T-helper 9 cell (primary cell): ENCODE measurements around the gene PIAS3.
"Not testable (repeated sequence)": the region's sequence is repeated elsewhere in the genome, so short reads cannot be mapped to it uniquely, and the experiment has no call there.

Source experiments
- DNase-seq: peaks from one replicate; pipeline ENCODE4 v3.0.0-alpha.2; 2020

Gene PIAS3

DNA sequence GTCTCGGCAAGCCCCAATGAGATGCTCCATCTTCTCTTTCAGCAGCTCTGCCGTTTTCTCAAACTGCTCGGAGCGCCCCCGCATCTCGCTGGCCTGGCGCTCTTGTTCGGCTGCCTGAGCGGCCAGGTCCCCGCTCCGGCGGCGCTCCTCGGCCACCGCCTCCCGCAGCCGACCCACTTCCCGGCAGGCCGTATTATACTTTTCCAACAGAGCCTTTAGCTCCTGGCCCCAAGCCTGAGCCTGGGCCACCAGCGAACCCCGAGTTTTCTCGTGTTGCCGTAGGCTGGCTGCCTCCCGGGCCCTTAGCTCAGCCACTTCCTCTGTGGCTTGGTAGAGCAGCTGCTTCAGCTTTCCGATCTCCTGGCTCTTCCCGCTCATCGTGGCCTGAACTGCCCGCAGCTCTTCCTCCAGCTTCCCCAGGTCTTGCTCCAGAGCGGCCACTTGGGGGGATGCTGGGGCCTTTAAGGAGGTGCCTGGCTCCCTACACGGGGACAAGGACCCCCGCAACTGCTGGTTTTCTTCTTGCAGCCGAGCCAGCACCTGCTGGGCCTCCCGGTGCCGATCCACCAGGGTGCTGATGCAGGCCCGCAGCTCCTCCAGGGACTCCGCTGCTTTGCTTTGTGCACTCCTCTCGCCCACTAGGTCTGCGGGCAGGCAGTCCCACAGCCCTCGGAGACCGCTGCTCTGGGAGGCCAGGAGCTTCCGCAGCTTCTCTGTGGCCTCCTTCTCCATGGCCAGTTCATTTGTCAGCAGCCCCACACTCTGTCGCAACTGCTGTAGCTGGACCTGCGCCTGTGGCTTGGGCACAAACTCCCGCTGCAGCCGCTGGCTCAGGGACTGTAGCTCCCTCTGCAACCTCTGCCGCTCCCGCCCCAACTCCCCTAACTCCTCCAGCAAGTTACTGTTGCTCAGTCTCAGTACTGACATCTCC, 13.4 kb upstream of the PIAS3 start:
- peak; percentile 12 for DNase-seq

DNA sequence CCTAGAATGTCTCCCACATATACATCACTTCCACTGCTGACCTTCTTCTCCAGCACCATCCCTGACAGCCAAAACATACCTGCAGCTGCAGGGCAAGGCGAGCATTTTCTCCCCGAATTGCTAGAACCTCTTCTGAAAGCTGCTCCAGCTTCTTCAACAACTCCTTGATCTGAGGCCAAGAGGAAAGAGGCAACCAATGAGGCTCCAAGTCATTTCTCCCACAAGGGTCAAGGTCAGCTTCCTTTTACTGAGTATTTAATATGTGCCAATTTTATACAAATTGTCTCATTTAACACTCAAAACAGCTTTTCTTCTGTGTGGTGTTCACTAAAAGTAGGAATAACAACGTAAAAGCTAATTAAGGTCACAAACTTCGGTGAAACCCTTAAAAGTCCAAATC, 9.4 kb upstream of the PIAS3 start:
- DNase-seq, result no peak

- no peak for DNase-seq
These were observed 4.6 kb upstream of the PIAS3 start for GRCh38 chr1:145863282-145864018.

- DNase-seq, result peak; percentile 70
These were observed 676 bp upstream of the PIAS3 start for GRCh38 chr1:145859491-145860023.

DNA sequence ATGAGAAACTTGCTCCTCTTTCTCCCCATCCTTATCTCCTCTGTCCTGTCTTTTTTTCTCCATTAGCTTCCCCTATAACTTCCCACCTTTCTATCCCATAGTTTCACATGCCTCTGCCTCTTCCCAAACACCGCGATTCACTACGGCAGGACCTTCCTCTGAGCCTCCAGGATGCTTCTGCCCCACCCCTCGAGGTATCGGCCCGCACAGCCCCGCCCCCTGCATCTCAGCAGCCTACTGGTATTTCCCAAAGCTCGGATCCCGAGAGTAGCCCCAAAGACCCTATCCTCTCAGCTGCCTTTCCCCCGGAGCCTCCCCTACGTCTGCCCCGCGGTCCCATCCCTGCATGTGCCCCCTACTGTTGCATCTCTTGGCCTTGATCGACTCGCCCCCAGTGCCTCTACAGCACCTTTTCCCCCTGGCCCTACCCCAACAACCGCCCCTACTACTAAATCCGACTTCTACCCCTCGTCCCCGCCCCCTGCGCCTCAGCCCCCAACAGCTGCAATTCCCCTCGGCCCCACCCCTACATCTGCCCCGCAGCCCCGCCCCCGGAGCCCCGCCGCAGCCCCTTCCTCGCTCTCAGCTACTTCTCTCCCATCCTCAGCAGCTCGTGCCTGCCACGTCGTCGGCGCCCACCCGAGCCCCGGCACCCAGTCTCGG, 512 bp downstream of the PIAS3 start:
- peak; percentile 66 for DNase-seq

GRCh38 chr1:145857170-145857569, 1.7 kb downstream of the PIAS3 start:
- no peak for DNase-seq

DNA sequence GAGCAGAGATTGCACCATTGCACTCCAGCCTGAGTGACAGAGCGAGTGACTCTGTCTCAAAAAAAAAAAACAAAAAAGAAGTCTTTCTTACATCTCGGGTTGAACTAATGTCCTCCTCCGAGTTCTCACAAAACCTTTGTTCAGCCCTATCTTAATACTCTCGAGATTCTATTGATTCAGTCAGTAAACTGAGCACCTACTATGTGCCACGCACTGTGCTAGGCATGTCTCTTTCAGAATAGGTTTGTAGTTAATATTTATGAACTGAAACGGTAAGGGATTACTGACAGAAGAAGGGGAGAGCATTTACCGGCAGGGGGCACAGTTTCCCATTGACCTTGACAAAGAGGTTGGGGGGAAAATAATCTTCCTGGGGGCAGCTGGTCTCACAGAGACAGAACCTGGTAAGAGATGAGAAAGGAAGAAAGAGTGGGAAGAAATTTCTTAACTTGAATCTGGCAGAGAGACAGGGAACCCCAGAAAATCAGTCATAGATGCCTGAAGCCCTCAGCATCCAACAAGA, 3.4 kb downstream of the PIAS3 start:
- DNase-seq, result no peak

- DNase-seq, result no peak
These were observed 9.3 kb downstream of the PIAS3 start for GRCh38 chr1:145849356-145850160.

DNA sequence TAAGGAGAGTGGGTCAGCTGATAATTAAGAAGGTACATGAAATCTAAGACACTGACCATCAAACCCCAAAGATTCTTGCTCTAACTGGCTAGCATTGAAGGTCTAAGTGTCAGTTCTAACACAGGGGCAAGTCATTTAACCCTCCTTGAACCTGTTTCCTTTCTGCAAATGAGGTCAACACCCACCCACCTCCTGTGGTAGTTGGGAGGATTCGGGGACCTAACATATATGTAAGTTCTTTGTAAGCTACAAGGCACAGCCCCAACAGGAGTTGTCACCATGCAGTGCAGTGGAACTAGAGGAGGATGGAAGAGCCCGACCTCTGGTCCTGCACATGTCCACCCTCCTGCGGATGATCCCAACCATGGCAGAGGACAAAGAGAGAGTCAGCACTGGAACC, 11.1 kb downstream of the PIAS3 start:
- no peak for DNase-seq

GRCh38 chr1:145846201-145846612, 12.7 kb downstream of the PIAS3 start:
- DNase-seq, result no peak

- DNase-seq, result peak; percentile 75
These were observed 13.2 kb downstream of the PIAS3 start, which contains the start of gene NUDT17 for GRCh38 chr1:145845514-145846161. Gene NUDT17 (plus strand): TSS chr1:145845630. CDS start chr1:145845641, 11 bp downstream.

- DNase-seq, result no peak
These were observed 13.8 kb downstream of the PIAS3 start for GRCh38 chr1:145845144-145845513.

DNA sequence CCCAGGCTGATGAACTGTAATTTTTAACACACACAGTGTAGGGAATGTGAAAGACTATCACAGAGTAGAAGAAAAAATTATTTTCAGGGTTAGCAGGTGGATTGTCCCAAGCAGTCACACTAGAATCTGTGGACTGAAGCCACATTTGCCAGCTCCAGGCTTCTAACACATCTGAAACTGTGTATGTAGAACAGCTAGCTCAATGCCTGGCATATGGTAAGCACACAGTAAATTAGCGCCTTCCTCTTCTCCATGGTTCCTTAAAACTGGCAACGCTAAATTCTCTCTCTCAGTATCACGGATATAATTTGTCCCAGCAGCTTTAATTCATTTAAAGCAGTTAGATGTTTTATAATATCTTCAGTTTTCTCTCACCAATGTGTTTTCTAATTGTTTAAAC, 15.8 kb downstream of the PIAS3 start:
- DNase-seq, result no peak

- no peak for DNase-seq
These were observed 21.2 kb downstream of the PIAS3 start for GRCh38 chr1:145837656-145838055.

DNA sequence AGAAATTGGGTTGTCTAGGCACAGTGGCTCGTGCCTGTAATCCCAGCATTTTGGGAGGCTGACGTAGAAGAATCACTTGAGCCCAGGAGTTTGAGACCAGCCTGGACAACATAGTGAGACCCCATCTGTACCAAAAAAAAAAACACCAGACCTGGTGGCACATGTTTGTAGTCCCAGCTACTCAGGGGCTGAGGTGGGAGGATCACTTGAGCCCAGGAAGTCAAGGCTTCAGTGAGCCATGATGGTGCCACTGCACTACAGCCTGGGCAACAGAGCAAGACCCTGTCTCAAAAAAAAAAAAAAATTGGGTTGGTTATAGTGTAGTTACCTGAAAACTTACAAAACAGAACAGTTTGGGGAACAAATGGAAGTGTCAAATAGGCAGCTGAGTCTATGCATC, 28.1 kb downstream of the PIAS3 start:
- DNase-seq, result not testable (repeated sequence)

GRCh38 chr1:145828367-145829026, 30.4 kb downstream of the PIAS3 start:
- DNase-seq, result no peak

DNA sequence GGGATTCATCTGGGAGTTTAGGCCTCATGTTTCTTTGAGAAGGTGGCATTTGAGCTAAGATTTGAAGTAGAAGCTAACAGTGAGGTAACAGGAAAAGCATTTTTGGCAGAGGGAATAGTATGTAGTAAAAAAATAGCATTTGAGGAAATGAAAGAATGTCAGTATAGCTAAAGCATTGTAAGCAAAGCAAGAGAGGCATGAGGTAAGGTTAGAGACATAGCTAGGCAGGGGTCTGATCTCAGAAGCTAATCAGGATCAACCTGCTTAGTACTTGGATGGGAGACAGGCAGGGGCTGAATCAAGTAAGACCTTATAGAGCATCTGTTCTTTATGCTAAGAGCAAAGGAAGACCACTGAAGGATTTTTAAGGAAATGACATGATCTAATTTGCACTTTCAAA, 30.9 kb downstream of the PIAS3 start:
- DNase-seq, result no peak

DNA sequence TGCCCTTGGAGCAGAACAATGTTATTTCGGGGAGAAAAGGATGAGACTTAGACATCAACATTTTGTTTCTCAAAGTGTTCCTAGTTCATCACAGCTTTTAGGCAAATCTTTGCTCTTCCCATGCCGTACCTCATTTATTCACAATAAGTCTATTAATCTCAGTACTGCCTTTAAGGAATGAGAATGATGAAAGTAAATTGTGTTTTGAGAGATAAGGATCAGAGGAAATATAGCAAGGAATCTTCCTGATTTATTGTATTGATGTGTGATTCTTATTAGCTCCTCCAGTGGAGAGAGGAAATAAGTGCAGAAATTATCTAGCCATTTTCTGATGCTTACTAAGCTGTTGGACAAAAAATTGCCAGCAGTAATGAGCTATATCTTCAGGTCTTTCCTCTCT, 32.9 kb downstream of the PIAS3 start:
- DNase-seq, result no peak

DNA sequence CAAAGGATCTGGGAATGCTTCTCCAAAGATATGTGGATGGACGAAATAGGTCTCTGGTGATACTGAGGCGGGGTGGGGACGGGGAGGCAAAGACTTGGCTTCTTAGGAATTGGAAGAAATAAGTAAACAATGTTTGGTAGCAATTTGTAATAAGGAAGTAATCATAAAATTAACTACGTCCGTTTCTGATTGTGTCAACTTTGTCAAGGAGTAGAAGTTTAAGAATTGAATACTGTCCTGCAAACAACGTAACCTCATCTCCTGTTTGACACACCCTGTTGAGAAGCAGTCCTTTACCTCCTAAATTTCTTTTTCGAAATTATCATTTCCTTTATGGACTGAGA, 34.4 kb downstream of the PIAS3 start:
- no peak for DNase-seq

DNA sequence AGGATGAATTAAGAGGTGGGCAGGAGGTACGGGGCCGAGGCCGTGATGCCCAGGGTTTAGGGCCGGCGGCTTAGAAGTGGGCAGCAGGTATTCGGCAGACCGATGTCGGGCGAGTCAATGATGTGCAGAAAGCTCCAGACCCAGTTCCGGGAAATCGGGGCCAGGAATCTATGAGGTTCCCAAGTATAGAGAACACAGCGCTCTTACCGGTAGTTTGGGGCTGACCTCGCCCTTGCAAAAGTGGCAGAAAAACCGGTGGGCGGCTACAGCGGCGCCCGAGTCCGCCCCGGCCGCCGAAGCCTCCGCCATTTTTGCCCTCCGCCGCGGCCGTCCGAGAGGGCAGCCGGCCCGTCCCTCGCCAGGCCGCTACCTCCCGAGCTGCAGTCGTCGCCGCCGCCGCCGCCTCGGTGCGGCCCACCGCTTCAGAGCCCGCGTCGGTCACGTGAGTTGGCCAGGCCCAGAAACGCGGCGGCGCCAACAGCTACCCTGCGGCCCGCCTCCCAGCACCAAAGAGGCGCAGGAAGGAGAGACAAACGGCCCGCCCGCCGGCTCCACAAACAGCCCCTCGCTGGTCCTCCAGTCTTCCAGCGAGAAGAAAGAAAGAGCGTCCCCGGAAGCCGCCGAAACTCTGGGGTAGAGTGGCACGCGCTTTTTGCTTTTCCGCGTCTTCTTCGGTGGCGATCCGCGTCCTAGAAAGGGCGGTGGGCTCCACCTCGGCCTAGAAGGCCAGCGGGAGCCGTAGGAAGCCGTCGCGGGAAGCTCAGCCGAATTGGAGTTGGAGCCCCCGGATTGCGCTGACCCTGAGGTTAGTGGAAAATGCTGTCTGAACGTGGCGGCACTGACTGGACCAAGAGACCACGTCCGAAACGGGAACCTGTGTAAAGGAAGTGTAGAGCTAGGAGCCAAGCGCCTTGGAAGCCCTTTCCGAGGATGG, 35.0 kb downstream of the PIAS3 start, which contains the start of the genes POLR3C and RNF115:
POLR3C (plus strand) TSS at position 636 of the 934 bp plus-strand sequence. CDS start 1,577 bp downstream, outside the sequence.
RNF115 (minus strand) TSS at position 531 of the 934 bp plus-strand sequence; CDS start at position 309, 222 bp downstream.
- DNase-seq, result peak; percentile 81
